ENCODE results near the gene FLT4.

DNA sequence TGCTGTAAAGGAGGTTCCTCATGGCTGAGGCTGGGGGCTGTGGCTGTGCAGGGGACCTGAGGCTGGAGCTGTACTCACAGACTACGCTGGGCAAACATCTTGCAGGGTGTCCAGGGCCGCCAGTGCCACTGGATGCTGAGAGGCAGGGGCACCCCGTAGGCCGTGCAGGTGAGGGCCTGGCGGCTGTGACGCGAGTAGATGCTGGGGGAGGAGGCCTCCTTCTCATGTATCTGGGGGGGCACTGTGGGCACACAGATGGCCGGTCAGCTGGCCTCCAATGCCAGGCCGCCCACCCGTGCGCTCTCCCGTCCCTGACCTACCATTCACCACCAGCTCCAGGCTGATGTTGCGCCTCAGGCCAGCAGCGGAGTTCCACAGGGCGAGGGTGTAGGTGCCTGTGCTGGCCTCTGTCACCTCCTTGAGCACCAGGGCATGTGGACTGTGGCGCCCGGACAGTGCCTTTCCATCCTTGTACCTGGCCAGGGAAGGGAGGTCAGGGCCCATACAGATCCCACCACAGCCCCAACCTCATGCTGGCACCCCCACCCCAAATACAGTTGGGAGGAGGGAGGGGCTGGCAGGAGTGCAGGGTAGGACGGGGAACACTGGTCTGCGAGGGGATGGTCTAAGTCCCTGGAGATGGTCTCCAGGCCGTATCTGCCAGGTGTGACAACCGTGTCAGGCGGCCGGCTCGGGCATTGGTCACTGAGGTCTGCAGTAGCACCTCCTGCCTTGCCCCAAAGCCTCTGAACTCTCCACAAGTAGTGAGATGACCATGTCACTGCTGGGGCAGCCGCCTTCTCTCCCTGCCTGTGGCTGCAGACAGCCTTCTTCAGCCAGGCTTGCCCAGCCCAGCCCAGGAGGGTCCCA, 23.4 kb downstream of the FLT4 start:
- TF ChIP-seq, protein P1, sequence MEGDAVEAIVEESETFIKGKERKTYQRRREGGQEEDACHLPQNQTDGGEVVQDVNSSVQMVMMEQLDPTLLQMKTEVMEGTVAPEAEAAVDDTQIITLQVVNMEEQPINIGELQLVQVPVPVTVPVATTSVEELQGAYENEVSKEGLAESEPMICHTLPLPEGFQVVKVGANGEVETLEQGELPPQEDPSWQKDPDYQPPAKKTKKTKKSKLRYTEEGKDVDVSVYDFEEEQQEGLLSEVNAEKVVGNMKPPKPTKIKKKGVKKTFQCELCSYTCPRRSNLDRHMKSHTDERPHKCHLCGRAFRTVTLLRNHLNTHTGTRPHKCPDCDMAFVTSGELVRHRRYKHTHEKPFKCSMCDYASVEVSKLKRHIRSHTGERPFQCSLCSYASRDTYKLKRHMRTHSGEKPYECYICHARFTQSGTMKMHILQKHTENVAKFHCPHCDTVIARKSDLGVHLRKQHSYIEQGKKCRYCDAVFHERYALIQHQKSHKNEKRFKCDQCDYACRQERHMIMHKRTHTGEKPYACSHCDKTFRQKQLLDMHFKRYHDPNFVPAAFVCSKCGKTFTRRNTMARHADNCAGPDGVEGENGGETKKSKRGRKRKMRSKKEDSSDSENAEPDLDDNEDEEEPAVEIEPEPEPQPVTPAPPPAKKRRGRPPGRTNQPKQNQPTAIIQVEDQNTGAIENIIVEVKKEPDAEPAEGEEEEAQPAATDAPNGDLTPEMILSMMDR (IDR thresholded peaks at IDR 0.05; ENCODE audit: insufficient read depth, low read depth, low read length): no peak
- no peak for TF ChIP-seq EZH2 (IDR thresholded peaks at IDR 0.05; ENCODE audit: insufficient read depth, low read length)

All from astrocyte (in vitro differentiated cells and primary cell).